ENCODE results near the gene ATF7IP.
"Not testable (repeated sequence)": the region's sequence is repeated elsewhere in the genome, so short reads cannot be mapped to it uniquely, and the experiment has no call there.

ATF7IP gene

DNA sequence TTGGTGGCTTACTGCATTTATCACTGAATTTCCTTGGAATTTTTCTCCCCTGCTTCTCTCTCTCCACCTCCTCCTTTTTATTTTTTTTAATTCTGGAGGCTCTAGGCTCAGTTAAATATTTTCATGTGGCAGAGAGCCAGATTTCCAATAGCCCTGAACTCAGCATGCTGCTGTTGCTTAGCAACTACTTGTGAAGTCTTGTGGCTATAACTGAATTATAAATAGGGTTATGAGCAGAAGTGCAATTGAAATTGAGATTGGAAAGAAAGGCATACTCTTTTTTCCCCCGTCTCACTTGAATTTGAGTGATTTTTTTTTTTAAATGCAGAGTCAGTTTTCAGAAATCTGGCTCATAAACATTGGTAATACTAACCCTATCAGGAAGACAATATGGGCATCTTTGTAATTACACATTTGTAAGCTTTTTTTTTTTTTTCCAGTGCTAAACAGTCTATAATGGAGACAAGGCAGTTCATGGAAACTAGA lies 38.3 kb downstream of the ATF7IP start:
- DNase-seq (ENCODE audit: low read depth, low spot score) = no peak
- no peak overlapping the region for H3K27ac ChIP-seq

DNA sequence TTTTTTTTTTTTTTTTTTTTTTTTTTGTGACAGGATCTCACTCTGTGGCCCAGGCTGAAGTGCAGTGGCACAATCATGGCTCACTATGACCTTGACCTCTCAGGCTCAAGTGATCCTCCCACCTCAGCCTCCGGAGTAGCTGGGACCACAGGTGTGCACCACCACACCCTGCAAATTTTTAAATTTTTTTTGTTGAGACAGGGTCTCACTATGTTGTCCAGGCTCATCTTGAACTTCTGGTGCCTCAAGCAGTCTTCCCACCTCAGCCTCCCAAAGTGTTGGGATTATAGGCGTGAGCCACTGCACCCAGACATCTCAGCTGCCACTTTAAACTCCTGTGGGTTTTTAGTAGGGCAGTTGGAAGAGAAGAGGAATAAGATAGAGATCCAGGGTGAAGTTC lies 39.9 kb downstream of the ATF7IP start:
- not testable (repeated sequence) for H3K27ac ChIP-seq; DNase-seq (ENCODE audit: low read depth, low spot score)

DNA sequence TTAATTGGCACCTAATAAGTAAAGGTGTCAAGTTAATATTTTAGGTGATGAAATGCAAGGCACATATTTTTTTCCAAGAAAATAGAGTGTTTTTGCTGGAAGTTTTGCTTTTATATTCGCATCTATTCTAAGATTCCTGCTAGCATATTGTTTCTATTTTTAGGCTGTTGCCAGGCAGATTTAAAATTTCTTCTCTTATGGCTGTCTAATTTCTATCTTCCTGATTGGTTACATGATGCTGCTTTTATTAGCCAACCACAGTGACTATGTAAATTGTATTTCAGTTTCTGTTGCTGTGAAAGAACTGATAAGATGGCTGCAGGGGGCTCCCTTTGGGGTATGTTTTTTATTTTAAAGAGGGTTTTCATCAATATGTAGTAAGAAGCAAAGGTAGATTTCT lies 42.7 kb downstream of the ATF7IP start:
- no peak overlapping the region for H3K27ac ChIP-seq
- DNase-seq (ENCODE audit: low read depth, low spot score) = no peak

DNA sequence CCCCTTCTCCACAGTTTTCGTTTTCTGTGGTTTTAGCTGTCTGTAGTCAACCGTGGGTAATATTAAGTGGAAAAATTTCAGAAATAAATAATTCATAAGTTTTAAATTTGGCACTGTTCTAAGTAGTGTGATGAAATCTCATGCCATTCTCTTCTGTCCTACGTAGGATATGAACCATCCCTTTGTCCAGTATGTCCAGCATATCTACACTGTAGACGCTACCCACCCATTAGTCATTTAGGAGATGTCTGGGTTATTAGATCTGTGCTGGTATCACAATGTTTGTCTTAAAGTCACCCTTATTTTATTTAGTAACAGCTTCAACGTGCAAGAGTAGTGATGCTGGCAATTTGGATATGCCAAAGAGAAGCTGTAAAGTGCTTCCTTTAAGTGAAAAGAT lies 44.7 kb downstream of the ATF7IP start:
- DNase-seq (ENCODE audit: low read depth, low spot score) = no peak
- no peak overlapping the region for H3K27ac ChIP-seq

DNA sequence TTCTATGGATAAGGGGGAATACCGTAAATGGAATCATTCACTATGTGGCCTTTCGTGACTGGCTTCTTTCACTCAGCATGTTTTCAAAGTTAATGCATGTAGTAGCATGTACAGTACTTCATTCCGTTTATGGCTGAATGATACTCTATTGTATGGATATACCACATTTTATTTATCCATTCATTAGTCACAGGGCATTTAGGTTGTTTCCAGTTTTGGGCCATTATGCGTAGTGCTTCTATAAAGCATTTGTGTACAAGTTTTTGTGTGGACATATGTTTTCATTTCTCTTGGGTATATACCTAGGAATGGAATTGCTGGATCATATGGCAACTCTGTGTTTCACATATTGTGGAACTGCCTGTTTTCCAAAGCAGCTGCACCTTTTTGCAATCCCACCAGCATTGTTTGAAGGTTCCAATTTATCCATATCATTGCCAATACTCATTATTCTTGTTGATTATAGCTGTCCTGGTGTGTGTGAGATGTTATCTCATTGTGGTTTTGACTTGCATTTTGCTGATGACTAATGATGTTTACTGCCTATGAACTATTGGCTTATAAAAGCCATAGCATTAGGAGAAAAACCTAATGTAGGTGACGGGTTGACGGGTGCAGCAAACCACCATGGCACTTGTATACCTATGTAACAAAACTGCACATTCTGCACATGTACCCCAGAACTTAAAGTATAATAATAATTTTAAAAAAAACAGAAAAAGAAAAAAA lies 45.5 kb downstream of the ATF7IP start:
- H3K27ac ChIP-seq = no peak overlapping the region
- no peak for DNase-seq (ENCODE audit: low read depth, low spot score)

DNA sequence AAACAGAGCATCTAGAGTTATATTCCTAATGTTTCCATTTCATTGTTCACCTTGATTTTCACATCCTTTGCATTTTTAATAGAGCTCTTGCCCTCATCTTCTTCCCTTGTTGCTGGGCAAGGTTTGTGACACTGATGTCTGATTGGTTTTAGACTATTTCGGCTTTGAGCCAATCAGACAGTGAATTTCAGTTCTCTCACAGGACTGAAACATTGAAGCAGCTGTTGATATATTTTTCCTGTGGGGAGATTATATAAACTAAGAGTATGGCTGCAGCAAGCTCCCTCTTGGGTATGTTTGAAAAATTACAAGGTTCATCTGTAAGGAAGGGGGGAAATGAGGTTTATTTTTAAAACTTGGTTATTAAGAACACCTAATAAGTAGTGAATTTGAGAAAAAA lies 51.2 kb downstream of the ATF7IP start:
- no peak overlapping the region for H3K27ac ChIP-seq

DNA sequence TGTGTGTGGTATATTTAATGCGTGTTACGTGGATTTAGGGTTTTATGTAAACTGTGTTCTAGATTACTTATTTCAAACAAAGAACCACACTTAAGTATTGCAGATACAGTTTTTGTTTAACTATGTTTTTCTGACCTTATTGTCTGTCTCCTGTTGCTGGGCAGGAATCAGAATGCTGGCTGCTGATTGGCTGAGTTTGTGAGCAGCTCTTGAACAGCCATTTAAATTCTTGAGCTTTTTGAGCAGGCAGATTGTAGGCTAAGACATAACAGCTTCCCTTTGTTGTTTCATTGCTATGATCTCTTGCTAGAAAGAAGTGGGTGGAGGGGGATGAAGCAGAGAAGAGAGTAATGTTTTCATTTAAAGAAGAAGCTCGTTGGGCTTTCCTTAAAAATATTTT lies 52.2 kb downstream of the ATF7IP start:
- peak overlapping the region; percentile 7 for H3K27ac ChIP-seq

More for the DNA sequence above, 51.2 kb downstream of the ATF7IP start:
- DNase-seq (ENCODE audit: low read depth, low spot score) = no peak

DNA sequence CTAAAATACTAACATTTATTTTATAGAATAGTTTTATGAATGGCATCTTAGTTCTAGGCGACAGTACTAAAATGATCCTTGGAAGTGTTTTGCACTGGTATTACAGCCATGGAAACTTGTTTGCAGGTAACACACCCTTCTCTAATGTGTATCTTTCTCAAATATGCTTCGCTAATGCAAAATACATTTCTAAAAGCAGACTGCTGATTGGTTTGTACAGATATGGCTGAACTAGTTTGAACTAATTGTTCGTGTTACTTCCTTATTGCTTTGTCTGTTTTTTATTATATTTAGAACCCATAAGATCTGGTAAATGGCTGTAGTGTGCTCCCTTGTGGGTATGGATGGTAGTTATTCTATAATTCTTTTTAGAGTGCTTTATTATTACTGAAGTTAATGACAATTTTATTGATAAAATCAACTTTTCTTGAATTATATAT lies 53.0 kb downstream of the ATF7IP start:
- H3K27ac ChIP-seq = peak overlapping the region; percentile 7
- no peak for DNase-seq (ENCODE audit: low read depth, low spot score)

More for the DNA sequence above, 52.2 kb downstream of the ATF7IP start:
- DNase-seq (ENCODE audit: low read depth, low spot score) = no peak

DNA sequence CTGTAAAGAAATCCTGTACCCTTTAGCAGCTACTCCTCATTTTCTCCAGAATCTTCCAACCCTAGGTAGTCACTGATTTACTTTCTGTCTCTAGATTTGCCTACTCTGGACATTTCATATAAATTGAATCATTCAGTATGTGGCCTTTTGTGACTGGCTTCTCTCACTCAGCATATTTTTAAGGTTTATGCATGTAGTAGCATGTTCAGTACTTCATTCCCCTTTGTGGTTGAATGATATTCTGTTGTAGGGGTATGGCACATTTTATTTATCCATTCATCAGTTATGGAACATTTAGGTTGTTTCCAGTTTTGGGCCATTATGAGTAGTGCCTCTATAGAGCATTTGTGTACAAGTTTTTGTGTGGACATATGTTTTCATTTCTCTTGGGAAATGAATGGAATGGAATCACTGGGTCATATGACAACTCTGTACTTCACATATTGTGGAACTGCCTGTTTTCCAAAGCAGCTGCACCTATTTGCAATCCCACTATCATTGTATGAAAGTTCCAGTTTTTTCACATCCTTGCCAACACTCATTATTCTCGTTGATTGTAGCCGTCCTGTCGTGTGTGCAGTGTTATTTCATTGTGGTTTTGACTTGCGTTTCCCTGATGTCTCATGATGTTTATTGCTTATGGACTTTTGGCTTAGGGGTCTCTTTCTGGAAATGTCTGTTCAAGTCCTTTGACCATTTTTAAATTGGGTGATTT lies 57.2 kb downstream of the ATF7IP start:
- peak overlapping the region; percentile 48 for H3K27ac ChIP-seq
- no peak for DNase-seq (ENCODE audit: low read depth, low spot score)

DNA sequence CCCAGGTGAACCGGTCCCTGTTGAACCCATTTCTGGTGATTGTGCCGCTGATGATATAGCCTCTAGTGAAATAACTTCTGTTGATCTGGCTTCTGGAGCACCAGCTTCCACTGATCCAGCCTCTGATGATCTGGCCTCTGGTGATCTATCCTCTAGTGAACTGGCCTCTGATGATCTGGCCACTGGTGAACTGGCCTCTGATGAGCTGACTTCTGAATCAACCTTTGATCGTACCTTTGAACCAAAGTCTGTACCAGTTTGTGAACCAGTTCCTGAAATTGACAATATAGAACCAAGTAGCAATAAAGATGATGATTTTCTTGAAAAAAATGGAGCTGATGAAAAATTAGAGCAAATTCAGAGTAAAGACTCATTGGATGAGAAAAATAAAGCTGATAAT lies 59.1 kb downstream of the ATF7IP start:
- H3K27ac ChIP-seq = no peak overlapping the region
- no peak for DNase-seq (ENCODE audit: low read depth, low spot score)

DNA sequence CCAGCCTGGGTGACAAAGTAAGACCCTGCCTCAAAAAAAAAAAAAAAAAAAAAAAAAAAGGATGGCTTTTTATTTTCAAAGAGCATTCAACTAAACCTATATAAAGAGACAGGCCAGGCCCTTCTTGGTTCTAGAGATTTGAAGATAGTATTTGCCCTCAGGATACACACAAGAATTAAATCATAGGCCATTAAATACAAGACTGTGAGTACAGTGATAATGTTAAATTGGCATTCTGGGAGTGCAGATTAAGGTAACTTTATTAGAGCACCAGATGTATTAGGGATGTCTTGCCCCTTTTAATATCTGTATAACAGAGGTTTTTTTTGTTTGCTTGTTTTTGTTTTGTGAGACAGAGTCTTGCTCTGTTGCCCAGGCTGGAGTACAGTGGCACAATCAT lies 61.3 kb downstream of the ATF7IP start:
- H3K27ac ChIP-seq = no peak overlapping the region

DNA sequence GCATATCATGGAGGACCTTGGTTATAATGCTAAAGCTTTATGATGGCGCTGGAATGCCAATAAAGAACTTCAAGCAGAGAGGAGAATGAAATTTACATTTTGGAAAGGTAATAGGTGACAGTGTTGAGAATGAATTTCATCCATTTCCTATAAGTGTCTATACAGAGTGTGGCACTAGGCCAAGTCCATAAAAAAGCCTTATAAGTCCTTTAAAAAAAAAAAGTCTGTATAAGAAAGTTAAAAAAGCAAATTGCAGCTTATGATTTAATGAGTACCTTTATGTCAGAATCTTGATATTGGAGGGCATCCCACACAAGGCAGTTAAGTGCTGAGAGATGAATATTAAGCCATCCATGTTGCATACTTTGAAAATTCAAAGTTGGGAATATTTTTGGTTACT lies 62.4 kb downstream of the ATF7IP start:
- DNase-seq (ENCODE audit: low read depth, low spot score) = no peak
- H3K27ac ChIP-seq = no peak overlapping the region

More for the DNA sequence above, 61.3 kb downstream of the ATF7IP start:
- no peak for DNase-seq (ENCODE audit: low read depth, low spot score)

DNA sequence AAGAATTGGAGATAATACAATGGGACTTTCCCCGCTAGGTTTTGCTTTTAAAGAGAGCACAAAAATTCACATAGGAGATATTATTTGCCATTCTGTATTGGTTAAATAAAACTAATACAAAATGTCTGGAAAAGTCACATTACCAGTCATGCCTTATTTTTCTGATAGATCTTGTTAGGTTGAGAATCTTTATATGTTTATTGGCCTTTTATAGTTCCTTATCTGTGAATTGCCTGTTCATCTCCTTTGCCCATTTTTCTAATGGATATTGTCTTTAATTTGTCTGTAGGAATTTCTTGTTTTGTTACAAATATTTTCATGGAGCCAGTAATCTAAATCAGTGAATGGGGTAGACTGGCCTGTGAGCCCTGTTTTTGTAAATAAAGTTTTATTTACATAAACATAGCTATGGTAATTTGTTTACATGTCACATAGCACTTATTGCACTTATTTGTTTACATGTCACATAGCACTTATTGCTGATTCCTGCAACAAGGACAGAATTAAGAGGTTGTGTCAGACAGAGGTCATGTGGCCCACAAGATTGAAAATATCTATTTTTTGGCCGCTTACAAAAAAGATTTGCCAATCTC lies 65.0 kb downstream of the ATF7IP start:
- no peak for DNase-seq (ENCODE audit: low read depth, low spot score)
- no peak overlapping the region for H3K27ac ChIP-seq

DNA sequence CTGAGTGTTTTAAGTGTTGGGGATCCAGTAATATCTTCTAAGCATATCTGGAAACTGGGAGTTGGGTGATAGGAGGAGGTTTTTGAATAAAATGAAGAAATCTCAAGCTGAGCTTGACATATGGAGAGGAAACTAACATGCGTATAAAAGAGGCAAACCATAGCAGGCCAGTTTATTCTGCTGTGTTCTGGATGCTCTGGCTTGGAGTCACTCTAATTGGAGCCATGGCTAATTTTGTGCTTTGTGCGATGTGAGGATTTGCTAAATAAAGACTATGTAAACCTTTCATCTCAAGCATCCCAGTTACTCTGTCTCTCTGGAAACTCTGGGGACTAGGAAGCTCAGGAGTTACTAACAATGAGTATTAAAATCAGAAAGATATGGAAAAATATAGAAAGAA lies 66.5 kb downstream of the ATF7IP start:
- H3K27ac ChIP-seq = no peak overlapping the region
- no peak for DNase-seq (ENCODE audit: low read depth, low spot score)

DNA sequence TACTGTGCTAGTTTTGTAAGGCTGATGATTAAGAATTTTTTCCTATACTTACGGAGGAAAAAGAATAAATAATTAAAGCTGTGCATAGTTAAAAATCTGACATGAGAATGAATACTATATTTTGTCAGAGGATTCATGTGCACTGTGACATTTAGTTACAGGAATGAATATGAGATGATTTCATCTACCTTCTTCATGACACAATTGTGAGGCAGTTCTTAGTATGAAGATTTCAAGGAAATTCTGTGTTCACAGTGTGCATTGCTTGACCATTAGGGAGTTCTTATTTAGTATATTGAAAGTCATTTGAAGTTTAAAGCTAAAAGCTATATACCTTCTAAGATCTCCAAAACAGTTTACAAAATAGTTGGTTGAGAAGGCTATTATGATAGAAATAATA lies 70.1 kb downstream of the ATF7IP start:
- no peak for DNase-seq (ENCODE audit: low read depth, low spot score)
- H3K27ac ChIP-seq = no peak overlapping the region

DNA sequence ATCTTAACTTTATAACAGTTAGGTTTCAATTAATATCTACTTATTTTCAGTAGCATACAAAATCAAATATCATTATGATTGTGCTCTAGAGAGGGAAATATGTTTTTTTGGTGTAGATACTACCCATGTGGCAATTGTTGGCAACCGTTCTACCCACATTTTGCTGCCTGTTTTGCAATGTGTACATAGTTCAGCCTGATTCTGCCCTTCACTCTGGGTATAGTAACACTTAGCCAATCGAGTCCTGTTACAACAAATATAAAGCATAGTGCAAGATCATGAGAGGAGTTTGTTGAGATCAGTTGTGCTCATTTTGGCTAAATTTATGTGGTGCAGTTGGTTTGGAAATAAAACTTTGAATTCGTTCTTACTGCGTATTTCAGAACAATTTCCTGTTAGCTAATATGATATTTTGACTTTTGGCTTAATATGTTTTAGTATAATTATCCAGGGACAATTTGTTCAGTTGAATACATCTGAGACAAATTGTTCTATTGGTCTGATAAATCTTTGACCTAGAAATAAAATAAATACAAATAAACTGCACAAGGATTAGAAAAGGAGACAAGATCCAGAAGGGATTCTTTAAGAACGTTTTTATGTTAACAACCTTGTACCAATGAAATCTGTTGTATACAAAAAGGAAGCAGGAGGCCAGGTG lies 76.9 kb downstream of the ATF7IP start:
- no peak for DNase-seq (ENCODE audit: low read depth, low spot score)
- no peak overlapping the region for H3K27ac ChIP-seq

DNA sequence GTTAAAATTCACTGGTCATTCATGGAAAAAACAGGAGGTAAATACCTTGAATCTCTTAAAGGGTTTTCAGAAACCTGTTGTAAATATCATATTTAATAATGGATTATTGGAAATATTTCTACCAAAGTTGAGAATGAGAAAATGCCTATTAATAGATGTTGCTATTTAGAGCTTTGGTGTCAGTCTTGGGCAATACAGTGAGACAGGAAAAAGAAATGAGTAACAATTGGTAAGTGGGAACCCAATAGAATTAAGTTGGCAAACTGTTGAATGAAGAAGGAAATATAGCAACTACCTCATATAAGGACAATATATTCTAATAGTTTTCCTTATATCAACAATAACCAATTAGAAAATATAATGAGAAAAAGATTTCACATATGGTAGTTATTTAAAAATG lies 78.0 kb downstream of the ATF7IP start:
- no peak overlapping the region for H3K27ac ChIP-seq
- DNase-seq (ENCODE audit: low read depth, low spot score) = no peak

DNA sequence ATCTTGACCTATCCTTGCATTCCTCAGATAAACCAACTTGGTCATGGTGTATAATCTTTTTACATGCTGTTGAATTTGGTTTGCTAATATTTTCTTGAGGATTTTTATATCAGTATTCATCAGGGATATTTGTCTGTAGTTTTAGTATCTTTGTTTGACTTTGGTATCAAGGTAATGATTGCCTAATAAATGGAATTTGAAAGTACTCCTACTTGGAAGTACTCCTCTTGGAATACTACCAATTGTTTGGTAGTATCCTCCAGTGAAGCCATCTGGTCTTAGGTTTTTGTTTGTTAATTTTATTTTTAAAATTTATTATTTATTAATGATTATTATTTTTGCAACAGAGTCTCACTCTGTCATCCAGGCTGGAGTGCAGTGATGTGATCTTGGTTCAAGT lies 85.0 kb downstream of the ATF7IP start:
- H3K27ac ChIP-seq = no peak overlapping the region
- DNase-seq (ENCODE audit: low read depth, low spot score) = no peak

DNA sequence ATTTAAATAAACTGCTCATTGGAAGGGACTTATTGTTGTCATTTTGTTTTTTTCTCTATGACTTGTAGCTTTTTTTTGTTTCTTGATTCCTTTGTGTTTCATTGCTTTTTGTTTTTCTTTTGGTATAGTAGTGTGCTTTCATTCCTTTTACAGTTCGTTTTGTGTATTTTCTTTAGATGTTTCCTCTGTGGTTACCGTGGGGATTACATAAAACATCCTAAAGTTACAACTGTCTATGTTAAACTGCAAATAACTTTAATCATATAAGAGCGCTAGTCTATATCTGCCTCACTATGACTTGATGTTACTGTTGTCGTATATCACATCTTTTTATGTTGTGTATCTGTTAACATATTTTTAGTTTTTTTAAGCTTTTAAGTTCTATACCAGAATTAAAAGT lies 86.9 kb downstream of the ATF7IP start:
- DNase-seq (ENCODE audit: low read depth, low spot score) = no peak
- no peak overlapping the region for H3K27ac ChIP-seq

DNA sequence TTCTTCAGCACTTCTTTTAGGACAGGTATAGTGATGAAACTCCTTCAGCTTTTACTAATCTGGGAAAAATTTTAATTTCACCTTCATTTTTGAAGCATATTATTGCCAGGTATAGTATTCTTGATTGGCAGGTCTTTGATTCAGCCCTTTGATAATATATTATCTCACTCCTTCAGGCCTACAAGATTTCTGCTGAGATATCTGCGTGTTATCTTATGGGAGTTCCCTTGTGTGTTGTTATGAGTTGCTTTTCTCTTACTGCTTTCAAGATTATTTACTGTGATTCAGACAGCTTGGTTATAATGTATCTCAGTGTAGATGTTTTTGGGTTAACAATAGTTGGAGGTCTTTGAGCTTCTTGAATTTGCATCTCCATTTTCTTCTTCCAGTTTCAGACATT lies 87.4 kb downstream of the ATF7IP start:
- DNase-seq (ENCODE audit: low read depth, low spot score) = no peak
- no peak overlapping the region for H3K27ac ChIP-seq

Measured in epithelial cell of prostate (primary cell).